ENCODE measurements around the gene OR10D3.

GRCh38 chr11:124211321-124211720 is 28.2 kb downstream of the OR10D3 start:
- TF ChIP-seq CTCF (IDR thresholded peaks at IDR 0.05) = no peak
- no peak for TF ChIP-seq POLR2A (IDR thresholded peaks at IDR 0.05)

Data from adrenal gland (tissue), 5 donors.